Measurements from ENCODE around the gene ZC3H6. TPM values are rescaled to one million over a fixed set of nuclear protein-coding genes. Genes with fewer than 3 reads are reported as not detected.

ZC3H6 gene
- total and polyA plus RNA-seq, 2 of the 13 experiments (the other 11 are each of a cell fraction or from before 2014, with no cell fraction given): 0.71 to 0.93 TPM

- TF ChIP-seq FOXO4 (CRISPR knock-in tag; conservative IDR thresholded peaks at IDR 0.05) (no peak; the same call in 1 of the 2 replicates), CC2D1A (CRISPR knock-in tag; IDR thresholded peaks at IDR 0.05) (0 out of 2 replicates have a peak, but pooled peaks have one; percentile 69), ZMYM3 (CRISPR knock-in tag; IDR thresholded peaks at IDR 0.05) (peak; percentile 85), SALL1 (CRISPR knock-in tag; IDR thresholded peaks at IDR 0.05) (peak; percentile 97), ZMYM4 (CRISPR knock-in tag; IDR thresholded peaks at IDR 0.05) (peak; percentile 97), ZNF558 (CRISPR knock-in tag; IDR thresholded peaks at IDR 0.05; ENCODE audit: borderline replicate concordance) (peak; percentile 66), PRDM4 (CRISPR knock-in tag; IDR thresholded peaks at IDR 0.05; ENCODE audit: borderline replicate concordance) (0 out of 2 replicates have a peak, but pooled peaks have one; percentile 12), PHF20 (CRISPR knock-in tag; IDR thresholded peaks at IDR 0.05) (peak; percentile 77), ZFP1 (CRISPR knock-in tag; IDR thresholded peaks at IDR 0.05) (peak; percentile 98), CERS6 (CRISPR knock-in tag; IDR thresholded peaks at IDR 0.05) (no peak; the same call in 1 of the 2 replicates), ZNF747 (CRISPR knock-in tag; IDR thresholded peaks at IDR 0.05; ENCODE audit: borderline replicate concordance) (peak; percentile 97), TSC22D2 (CRISPR knock-in tag; IDR thresholded peaks at IDR 0.05; ENCODE audit: borderline replicate concordance) (peak; percentile 98), HNF1B (CRISPR knock-in tag; IDR thresholded peaks at IDR 0.05) (peak; percentile 98), MED13 (CRISPR knock-in tag; IDR thresholded peaks at IDR 0.05) (peak; percentile 91; the same call in 1 of the 2 replicates), NR3C1 (CRISPR knock-in tag; IDR thresholded peaks at IDR 0.05) (no peak), ZFP62 (CRISPR knock-in tag; IDR thresholded peaks at IDR 0.05) (no peak), ZNF260 (CRISPR knock-in tag; IDR thresholded peaks at IDR 0.05; ENCODE audit: borderline replicate concordance, low read depth) (no peak; the same call in 1 of the 2 replicates), KDM3A (CRISPR knock-in tag; IDR thresholded peaks at IDR 0.05; ENCODE audit: low read depth) (peak; percentile 99), ZNF724P (CRISPR knock-in tag; IDR thresholded peaks at IDR 0.05; ENCODE audit: borderline replicate concordance) (peak; percentile 98), HIVEP1 (CRISPR knock-in tag; IDR thresholded peaks at IDR 0.05) (peak; percentile 98), NFYC (CRISPR knock-in tag; IDR thresholded peaks at IDR 0.05) (peak; percentile 99), NKX3-1 (CRISPR knock-in tag; IDR thresholded peaks at IDR 0.05) (no peak)
Observed at GRCh38 chr2:112275311-112275886, at the start of gene ZC3H6 (continued).
